Esophagus muscularis mucosa (tissue), 3 donors: Measurements from ENCODE around the gene ECT2.

Experiments
- CTCF ChIP-seq, 3 experiments: fragments of 200-600 bp in 2 of 3; fragments of 450-650 bp in 1 of 3; sonication (generic) in 2 of 3; IDR thresholded peaks; one replicate each; pipeline ENCODE4 v1.5.1; 2017 to 2019; ENCODE audit warnings: antibody characterized with exemption in 3 of 3, mild to moderate bottlenecking in 2 of 3, moderate library complexity in 1 of 3
- POLR2A ChIP-seq: fragments of 450-650 bp; IDR thresholded peaks from one replicate; pipeline ENCODE4 v1.6.1; 2017; ENCODE audit warnings: antibody characterized with exemption, moderate library complexity, mild to moderate bottlenecking, low read depth
- POLR2AphosphoS5 ChIP-seq, 2 donors: sonication (generic); formaldehyde crosslinking; IDR thresholded peaks; one replicate each; pipeline ENCODE4 v1.6.1; 2017; ENCODE audit warnings: antibody characterized with exemption in 2 of 2

- TF ChIP-seq CTCF (IDR thresholded peaks at IDR 0.05) (no peak), POLR2A (no peak), POLR2AphosphoS5 (IDR thresholded peaks at IDR 0.05) (no peak)
Observed at GRCh38 chr3:172713316-172713715, 37.2 kb upstream of the ECT2 start.
